Activated naive CD4-positive, alpha-beta T cell treated with anti-CD3 and anti-CD28 coated beads, Interleukin-2, amount 50 U/mL, for 72 hours (primary cell): ENCODE data around the gene POLG2. TPM values are rescaled to one million over a fixed set of nuclear protein-coding genes. Genes with fewer than 3 reads are reported as not detected.

Experiments used
- ATAC-seq, 2 donors: fragments of 150-1000 bp; cut with Tn5 transposase; 2 replicates each; pipeline ENCODE4 v1.10.0; 2021; ENCODE audit warnings: mild to moderate bottlenecking in 2 of 2, moderate library complexity in 2 of 2
- DNase-seq, 2 donors: peaks; one replicate each; pipeline ENCODE4 v3.0.0; 2021 to 2022; ENCODE audit warnings: low spot score in 2 of 2
- H3K27ac Mint-ChIP-seq, 2 donors: one replicate each; pipeline ENCODE4 v1.8.0; 2022; ENCODE audit warnings: mild to moderate bottlenecking in 2 of 2, mixed read lengths in 2 of 2
- H3K36me3 Mint-ChIP-seq, 2 donors: one replicate each; pipeline ENCODE4 v1.8.0; 2022; ENCODE audit warnings: mixed read lengths in 2 of 2
- H3K9me3 Mint-ChIP-seq, 2 donors: one replicate each; pipeline ENCODE4 v1.8.0; 2022; ENCODE audit warnings: mixed read lengths in 2 of 2
- total RNA-seq, 2 donors: library from RNA; stranded (reverse); gene quantifications; one replicate each; pipeline ENCODE4 v1.2.3, GENCODE V29; 2022

POLG2 gene
- 10 to 100 TPM; 35.2 to 71.6 TPM for total RNA-seq

DNA sequence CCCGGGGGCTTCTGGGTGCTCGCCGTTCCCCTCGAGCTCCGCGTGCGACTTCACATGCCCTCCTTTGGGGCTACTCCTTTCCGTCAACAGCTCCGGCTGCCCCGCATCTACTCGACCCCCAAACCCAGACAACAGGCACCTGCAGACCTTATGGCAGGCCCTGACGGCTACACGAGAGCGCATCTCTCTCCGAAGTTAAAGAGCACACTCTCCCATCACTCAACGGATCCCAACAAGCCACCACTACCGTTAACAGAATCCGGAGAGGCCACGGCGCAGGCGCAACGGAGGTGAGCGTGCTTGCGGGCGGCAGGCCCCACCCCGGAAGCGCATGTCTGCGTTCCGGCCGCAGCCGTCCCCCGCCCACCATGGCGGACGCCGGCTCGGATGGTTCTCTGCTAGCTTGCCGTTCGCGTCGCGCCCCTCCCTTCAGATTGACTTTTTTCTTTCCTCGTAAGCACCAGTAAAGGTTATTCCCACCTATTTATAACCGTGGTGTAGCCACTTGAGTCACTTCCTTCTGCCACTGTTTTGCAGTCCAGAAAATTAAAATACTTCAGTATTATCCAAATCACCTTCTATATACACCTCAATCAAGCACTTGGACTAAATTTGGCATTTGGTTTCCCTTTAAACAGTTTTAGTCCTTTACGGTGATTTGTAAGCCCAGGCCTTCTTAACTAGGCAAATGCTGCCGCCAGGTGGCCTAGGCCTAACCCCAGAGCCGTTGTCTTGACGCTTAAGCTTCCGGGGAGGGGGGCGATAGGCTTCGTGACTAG lies at the start of gene POLG2:
Gene POLG2, minus strand, starts transcription at position 269 of the 779 bp plus-strand sequence. Its CDS starts 86 bp downstream, at position 183.
- Mint-ChIP-seq H3K9me3 (no peaks in the 10 kb centered on the region), H3K36me3 (peaks cover 42 to 65% of the 10 kb centered on the region in 2 donors), H3K27ac (peak within 1 kb of the TSS; percentile 100)
- DNase-seq (peak; percentile 95 to 96), ATAC-seq (peak; percentile 74 to 75)

DNA sequence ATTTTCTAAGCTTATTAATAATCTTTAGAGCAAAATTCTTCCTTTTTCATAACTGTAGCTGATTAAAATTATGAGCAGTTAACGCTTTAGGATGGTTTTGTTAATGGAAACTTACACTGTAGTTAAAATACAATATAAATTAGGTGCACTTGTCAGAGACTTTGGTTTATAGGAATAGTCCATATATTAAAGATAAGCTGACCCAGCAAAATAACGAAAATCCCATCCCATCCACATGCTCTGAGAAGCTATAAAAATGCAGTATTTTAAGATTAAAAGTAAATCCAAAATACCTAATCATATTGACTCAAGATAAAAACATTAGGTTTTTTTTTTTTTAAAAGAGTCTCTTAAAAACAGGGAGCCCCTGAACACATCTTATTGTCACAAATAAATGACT lies 47.9 kb upstream of the POLG2 start:
- Mint-ChIP-seq H3K9me3 (no peaks in the 10 kb centered on the region), H3K36me3 (no peaks in the 10 kb centered on the region), H3K27ac (no peak overlapping the region)
- ATAC-seq (no peak), DNase-seq (no peak)

DNA sequence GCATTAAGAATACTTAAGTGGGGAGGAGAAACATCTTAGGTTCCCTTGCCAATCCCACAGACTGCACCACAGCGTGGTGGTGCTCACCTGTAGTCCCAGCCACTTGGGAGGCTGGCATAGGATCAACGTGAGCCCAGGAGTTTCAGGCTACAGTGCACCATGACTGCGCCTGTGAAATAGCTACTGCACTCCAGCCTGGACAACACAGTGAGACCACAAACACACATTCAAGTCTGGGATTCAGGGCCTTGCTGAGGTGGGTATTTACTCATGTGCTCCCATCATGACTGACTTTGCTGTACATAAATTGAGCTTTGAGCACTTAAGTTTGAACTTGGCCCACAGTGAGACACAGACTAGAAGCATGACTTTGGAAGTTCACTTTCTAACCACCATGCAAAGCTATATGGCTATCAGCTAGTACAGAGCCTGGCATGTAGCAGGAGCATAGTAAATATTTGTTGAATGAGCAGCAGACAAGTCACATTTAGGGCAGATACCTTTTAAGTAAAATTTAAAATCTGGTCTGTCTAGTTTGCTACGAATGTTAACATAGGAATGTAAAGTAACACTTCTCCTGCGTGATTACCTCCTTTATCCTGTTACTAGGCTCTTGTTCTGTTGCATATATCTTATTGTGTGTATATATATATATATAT lies 43.4 kb upstream of the POLG2 start:
- H3K9me3 Mint-ChIP-seq, result no peaks in the 10 kb centered on the region
- peaks cover 0 to 5% of the 10 kb centered on the region in 2 donors for H3K36me3 Mint-ChIP-seq
- peak in 1 of 2 donors; percentile 24 for ATAC-seq
- no peak overlapping the region for H3K27ac Mint-ChIP-seq
- no peak for DNase-seq

DNA sequence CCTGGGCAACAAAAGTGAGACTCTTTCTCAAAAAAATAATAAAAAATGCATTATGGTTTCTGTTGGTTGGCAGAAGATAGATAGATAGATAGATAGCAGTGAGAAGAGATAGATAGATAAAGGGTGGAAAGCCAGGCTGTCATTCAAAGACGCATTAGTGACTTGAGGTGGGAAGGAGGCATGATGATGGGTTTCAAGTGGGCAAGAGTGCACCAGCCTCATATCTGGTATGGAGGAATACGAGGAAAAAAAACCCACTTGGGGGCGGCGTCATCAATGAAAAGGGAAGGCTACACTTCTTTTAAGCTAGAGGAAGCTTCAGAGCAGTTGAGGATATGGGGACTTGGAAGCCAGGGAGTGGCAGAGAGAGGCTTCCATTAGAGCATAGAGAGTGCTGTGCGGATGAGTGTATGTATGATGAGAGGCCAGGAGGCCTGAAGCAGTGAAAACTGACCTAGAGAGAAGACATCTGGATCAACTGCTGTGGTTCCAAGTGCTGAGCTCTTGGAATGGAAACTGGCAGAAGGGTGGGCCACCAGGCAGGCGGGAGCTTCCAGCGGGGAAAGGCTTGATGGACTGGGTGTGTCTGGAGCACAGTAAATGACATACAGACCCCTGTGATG lies 41.8 kb upstream of the POLG2 start:
- peaks cover 0 to 5% of the 10 kb centered on the region in 2 donors for H3K36me3 Mint-ChIP-seq
- DNase-seq, result no peak
- H3K27ac Mint-ChIP-seq, result peak overlapping the region; percentile 29 to 90
- no peaks in the 10 kb centered on the region for H3K9me3 Mint-ChIP-seq
- peak in 1 of 2 donors; percentile 7 for ATAC-seq

DNA sequence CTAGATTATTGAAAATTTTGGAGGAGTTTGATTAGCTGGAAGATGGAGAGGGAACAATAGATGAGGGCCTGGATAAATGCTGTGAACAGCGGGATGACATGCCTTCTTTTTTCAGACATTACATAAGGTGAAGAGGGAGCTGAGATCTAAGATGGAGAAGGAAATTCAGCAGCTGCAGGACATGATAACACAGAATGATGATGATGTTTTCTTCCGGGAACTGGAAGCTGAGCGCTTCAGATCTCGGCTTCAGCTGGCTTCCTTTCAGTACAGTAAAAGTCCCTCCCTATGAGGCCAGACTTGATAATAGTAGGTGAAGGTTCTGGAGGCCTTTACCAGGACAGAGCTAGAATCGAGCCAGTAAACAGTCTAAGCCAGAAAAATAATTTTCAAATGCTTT lies 40.6 kb upstream of the POLG2 start:
- H3K27ac Mint-ChIP-seq, result peak overlapping the region in 1 of 2 donors; percentile 11
- no peak for ATAC-seq
- DNase-seq, result no peak
- peaks cover 0 to 9% of the 10 kb centered on the region in 2 donors for H3K36me3 Mint-ChIP-seq
- H3K9me3 Mint-ChIP-seq, result no peaks in the 10 kb centered on the region

DNA sequence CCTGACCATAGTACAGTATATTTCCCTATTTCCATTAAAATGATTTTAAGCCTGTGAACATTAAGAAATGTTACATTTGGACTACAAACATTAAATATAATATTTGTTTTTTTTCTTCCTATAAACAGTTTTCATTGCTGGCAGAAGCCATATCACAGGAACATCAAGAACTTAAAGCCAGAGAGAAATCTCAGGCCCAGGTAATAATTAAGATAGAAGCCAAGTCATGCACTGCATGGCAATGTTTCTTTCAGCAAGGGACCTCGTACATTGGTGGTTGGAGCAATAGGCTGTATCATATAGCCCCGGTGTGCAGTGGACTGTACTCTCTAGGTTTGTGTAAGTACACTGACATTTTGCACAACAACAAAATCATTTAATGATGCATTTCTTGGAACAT lies 40.1 kb upstream of the POLG2 start:
- Mint-ChIP-seq H3K27ac (peak overlapping the region in 1 of 2 donors; percentile 11), H3K9me3 (no peaks in the 10 kb centered on the region), H3K36me3 (peaks cover 0 to 9% of the 10 kb centered on the region in 2 donors)

DNA sequence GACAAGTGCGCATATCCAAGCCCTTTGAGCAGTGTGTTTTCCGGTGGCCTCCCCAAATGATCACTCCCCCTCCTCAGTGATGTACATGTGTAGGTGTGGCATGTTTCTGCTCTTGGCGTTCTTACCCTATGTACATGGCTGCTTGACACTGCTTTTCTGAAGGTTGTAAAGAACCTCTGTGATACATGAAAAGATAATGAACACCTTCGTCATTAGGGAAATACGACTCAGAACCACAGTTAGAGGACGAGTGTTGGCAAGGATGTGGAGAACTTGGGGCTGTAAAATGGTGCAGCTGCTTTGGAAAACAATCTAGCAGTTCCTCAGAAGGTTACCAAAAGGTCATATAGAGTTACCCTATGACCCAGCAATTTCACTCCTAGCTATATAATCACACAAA lies 38.5 kb upstream of the POLG2 start:
- H3K27ac Mint-ChIP-seq, result peak overlapping the region in 1 of 2 donors; percentile 25
- no peak for DNase-seq
- H3K9me3 Mint-ChIP-seq, result no peaks in the 10 kb centered on the region
- ATAC-seq, result no peak
- peaks cover 7 to 9% of the 10 kb centered on the region in 2 donors for H3K36me3 Mint-ChIP-seq

More for the DNA sequence above, 40.1 kb upstream of the POLG2 start:
- DNase-seq (no peak), ATAC-seq (no peak)

DNA sequence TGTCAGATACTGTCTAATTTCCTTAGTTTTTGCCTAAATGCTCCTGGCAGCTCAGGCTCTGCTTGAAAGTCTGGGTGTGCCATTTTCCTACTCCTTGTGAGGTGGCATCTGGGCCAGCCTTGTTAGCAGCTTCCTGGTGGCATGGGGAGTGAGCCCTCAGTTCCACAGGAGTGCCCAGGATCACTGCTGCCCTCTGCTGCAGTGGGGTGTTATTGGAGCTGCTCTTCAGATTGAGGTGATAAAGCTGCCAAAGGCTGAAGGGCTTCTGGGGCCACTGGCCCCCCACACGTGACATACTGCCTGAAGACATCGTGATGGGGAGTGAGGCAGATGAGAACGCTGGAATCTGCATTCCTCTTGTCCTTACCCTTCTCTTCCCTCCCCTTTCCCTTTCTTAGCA lies 37.3 kb upstream of the POLG2 start:
- DNase-seq, result peak in 1 of 2 donors; percentile 5
- H3K9me3 Mint-ChIP-seq, result no peaks in the 10 kb centered on the region
- H3K36me3 Mint-ChIP-seq, result peaks cover 9 to 13% of the 10 kb centered on the region in 2 donors
- ATAC-seq, result peak; percentile 22
- peak overlapping the region; percentile 50 to 63 for H3K27ac Mint-ChIP-seq

DNA sequence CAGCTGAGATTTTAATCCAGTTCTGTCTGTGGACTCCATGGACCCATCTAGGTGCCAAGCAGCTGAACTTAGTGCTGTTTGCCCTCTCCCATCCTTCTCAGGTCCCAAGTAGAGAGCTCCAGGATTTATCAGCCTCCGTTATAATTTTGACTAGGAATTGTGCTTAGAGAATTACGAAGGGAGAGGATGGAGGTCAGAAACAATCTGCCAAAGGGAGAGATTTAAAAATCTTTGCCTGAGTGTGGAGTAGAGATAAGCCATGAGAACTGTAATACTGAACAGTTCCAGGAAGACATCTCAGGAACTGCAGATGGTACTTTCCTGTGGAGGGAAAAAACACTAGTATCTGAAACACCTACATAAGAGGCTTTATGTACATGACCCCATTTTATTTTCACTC lies 36.9 kb upstream of the POLG2 start:
- DNase-seq (no peak), ATAC-seq (no peak)
- H3K36me3 Mint-ChIP-seq, result peaks cover 9 to 17% of the 10 kb centered on the region in 2 donors
- peak overlapping the region in 1 of 2 donors; percentile 50 for H3K27ac Mint-ChIP-seq
- H3K9me3 Mint-ChIP-seq, result no peaks in the 10 kb centered on the region

DNA sequence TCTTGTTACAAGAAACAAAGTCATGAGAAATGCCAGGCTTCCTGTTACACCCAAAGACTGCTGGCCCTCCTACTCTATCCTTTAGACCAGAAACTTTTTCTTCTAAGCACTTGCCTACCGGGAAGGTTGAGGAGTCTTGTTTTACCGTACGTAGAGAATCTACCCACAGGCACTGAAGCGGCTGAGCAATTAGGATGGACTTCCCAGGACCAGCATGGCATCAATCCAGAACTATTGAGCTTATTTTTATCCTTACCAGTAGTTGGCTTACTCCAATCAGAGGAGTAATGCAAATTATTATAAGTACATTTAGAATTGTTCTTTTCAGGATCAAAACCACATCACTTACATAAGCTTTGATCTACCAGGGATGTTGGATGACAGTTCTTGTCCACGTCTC lies 35.6 kb upstream of the POLG2 start:
- Mint-ChIP-seq H3K36me3 (peaks cover 8 to 19% of the 10 kb centered on the region in 2 donors), H3K27ac (peak overlapping the region; percentile 50 to 70), H3K9me3 (no peaks in the 10 kb centered on the region)
- ATAC-seq, result no peak
- DNase-seq, result no peak

DNA sequence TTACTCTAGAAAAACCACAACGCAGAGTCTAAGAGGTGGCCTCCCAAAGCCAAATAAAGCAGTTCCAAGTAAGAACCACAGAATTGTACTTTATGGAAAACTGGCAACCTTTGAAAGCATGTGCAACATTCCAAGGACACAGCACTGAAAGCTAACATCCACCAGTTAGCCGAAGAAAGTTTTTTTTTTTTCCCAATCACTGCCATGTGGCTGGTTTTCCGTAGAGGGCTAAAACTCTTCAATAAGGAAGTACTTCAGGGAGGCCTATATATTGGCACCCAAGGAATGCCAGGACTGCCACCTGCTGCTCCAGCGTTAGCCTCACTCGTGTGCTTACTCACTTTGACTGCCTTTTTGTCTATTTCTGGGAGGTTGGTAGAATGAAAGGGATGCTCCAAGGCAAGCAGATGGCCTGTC lies 35.1 kb upstream of the POLG2 start:
- Mint-ChIP-seq H3K36me3 (peaks cover 4 to 19% of the 10 kb centered on the region in 2 donors), H3K27ac (peak overlapping the region in 1 of 2 donors; percentile 70), H3K9me3 (no peaks in the 10 kb centered on the region)
- DNase-seq (no peak), ATAC-seq (no peak)

DNA sequence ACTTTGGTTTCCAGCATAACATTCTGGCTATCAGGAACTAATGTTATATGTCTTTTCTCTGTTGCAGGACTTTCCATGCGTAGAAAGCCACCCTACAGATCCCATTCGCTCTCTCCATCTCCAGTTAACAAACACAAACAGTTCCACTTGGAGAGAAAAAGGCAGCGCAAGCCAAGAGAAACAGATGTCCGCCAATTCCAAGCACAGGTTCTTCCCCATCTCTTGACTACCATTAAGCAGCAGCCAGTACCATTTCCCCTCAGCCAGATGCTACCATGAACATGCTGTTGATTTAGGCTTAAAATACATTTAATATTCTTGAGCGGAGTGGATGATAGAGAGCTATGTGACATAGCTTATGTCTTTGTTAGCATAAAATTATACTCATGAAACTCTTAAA lies 32.4 kb upstream of the POLG2 start:
- ATAC-seq, result no peak
- peaks cover 11 to 19% of the 10 kb centered on the region in 2 donors for H3K36me3 Mint-ChIP-seq
- H3K27ac Mint-ChIP-seq, result peak overlapping the region in 1 of 2 donors; percentile 73
- no peaks in the 10 kb centered on the region for H3K9me3 Mint-ChIP-seq
- DNase-seq, result no peak

DNA sequence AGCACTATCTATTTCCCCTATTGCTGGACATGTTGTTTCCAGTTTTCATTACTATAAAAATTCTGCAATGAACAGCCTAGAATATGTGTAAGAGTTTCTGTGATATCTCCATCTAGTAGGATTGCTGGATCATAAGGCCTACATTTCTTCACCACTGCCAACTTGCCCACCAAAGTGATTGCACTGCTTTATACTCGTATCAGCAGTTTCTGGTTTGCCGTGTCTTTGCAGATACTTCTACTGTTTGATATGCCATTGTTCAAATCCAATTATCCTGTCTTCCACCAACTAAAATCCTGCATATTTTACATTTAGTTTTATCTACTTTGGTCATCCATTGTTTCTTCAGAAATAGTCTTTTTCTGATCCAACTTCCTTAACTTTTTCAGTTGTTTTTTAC lies 31.1 kb upstream of the POLG2 start:
- no peaks in the 10 kb centered on the region for H3K9me3 Mint-ChIP-seq
- peaks cover 10 to 19% of the 10 kb centered on the region in 2 donors for H3K36me3 Mint-ChIP-seq
- no peak overlapping the region for H3K27ac Mint-ChIP-seq
- no peak for ATAC-seq
- DNase-seq, result no peak

DNA sequence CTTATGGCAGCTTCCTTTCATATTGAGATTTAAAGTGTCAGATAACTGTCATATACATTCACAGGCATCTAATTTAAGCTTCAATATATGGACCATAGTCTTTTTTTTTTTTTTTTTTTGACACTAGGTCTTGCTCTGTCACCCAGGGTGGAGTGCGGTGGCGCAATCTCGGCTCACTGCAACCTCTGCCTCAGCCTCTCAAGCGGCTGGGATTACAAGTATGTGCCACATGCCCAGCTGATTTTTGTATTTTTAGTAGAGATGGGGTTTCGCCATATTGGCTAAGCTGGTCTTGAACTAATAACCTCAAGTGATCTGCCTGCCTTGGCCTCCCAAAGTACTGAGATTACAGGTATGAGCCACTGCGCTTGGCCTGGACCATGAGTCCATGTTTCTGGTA lies 23.5 kb upstream of the POLG2 start:
- H3K9me3 Mint-ChIP-seq, result no peaks in the 10 kb centered on the region
- no peak overlapping the region for H3K27ac Mint-ChIP-seq
- ATAC-seq (no peak), DNase-seq (no peak)
- peaks cover 0 to 6% of the 10 kb centered on the region in 2 donors for H3K36me3 Mint-ChIP-seq

DNA sequence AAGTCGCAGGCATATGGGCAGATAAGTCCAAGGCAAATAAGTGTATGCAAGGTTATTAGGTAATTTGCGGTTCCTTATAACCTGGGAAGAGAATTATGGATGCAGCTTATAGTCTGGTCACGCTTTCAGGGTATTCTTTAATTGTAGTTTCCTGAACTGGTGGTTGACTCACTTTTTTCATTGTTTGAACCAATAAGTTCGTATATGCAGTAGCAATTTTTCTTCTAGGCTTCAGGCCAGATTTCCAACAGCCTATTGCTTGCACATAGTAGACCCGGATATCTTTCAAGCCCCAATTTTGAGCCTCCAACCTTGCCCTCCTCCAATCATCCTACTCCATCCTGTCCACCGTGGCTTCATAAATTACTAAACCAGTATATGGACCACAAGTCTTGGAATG lies 22.7 kb upstream of the POLG2 start:
- Mint-ChIP-seq H3K36me3 (peaks cover 0 to 6% of the 10 kb centered on the region in 2 donors), H3K27ac (no peak overlapping the region), H3K9me3 (no peaks in the 10 kb centered on the region)
- ATAC-seq (no peak), DNase-seq (no peak)

DNA sequence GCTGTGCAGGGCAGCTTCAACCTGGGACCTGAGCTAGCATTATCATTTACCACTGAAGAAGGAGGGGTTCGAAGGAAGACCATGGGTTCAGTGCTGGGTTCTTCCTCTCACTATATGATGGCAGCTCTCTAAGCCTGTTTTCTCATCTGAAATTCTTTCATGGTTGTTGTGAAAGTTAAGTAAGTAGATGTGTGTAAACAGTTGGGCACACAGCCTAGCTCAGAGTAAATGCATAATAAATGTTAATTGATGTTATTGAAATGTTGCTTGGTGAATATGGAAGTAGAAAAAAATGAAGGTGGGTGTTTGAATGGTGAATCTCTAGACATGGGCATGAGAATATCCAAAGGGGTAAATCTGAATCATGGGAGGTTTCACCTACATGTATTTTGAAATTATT lies 19.0 kb upstream of the POLG2 start:
- Mint-ChIP-seq H3K27ac (no peak overlapping the region), H3K9me3 (no peaks in the 10 kb centered on the region), H3K36me3 (peaks cover 2 to 19% of the 10 kb centered on the region in 2 donors)
- ATAC-seq (no peak), DNase-seq (no peak)

DNA sequence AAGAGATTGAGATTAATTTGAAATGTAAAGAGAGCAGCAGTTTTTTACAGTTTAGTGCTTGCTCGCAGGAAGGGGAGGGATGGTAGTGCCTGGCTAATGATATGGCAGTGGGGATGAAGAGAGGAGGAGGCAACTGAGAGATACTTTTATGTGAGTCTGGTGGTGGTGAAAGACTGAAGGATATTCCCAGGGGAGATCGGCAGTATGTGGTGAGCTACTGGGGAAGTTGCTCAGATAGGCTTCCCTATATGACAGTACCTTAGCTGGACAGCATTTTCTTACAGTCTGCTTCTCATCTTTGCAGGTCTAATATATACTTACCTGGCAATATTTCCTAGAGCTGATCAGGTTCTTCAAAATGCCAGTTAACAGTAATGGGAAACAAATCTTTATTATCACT lies 18.6 kb upstream of the POLG2 start:
- DNase-seq (no peak), ATAC-seq (no peak)
- peaks cover 6 to 19% of the 10 kb centered on the region in 2 donors for H3K36me3 Mint-ChIP-seq
- H3K27ac Mint-ChIP-seq, result peak overlapping the region in 1 of 2 donors; percentile 0
- H3K9me3 Mint-ChIP-seq, result no peaks in the 10 kb centered on the region
